HepG2 (cell line): Measurements from ENCODE around the gene ZNF132. TPM values are rescaled to one million over a fixed set of nuclear protein-coding genes. Genes with fewer than 3 reads are reported as not detected.
A peak's percentile ranks its signal among the peaks of the same experiment; 100 is the strongest.

Experiments
- ARNT ChIP-seq: fragments of 450-650 bp; IDR thresholded peaks from 2 replicates; pipeline ENCODE4 v1.6.1; 2017
- ATAD3A ChIP-seq: sonication (generic); formaldehyde crosslinking; IDR thresholded peaks from 2 replicates; pipeline ENCODE4 v1.4.0; 2020; ENCODE audit warnings: missing genetic modification reagents
- BRCA1 ChIP-seq: sonication (generic); formaldehyde crosslinking; IDR thresholded peaks from 2 replicates; pipeline ENCODE4 v1.4.0; 2020; ENCODE audit warnings: missing genetic modification reagents
- BRF2 ChIP-seq: sonication (generic); formaldehyde crosslinking; IDR thresholded peaks from 2 replicates; pipeline ENCODE4 v1.8.1; 2022; ENCODE audit warnings: mild to moderate bottlenecking, missing genetic modification reagents
- CTCF ChIP-seq: sonication (generic); formaldehyde crosslinking; IDR thresholded peaks from 2 replicates; pipeline ENCODE4 v1.5.0; 2020; ENCODE audit warnings: mild to moderate bottlenecking, missing genetic modification reagents, moderate library complexity
- E2F2 ChIP-seq: sonication (generic); formaldehyde crosslinking; IDR thresholded peaks from 2 replicates; pipeline ENCODE4 v1.4.0; 2020; ENCODE audit warnings: missing genetic modification reagents, borderline replicate concordance
- HOMEZ ChIP-seq: IDR thresholded peaks from 2 replicates; pipeline ENCODE4 v1.6.1; 2016; ENCODE audit warnings: low read depth
- ISL2 ChIP-seq: sonication (generic); formaldehyde crosslinking; IDR thresholded peaks from 2 replicates; pipeline ENCODE4 v1.5.0; 2020; ENCODE audit warnings: missing genetic modification reagents
- ISX ChIP-seq: sonication (generic); formaldehyde crosslinking; conservative IDR thresholded peaks from 2 replicates; pipeline ENCODE4 v1.5.0; 2020; ENCODE audit warnings: missing genetic modification reagents
- KLF15 ChIP-seq: sonication (generic); formaldehyde crosslinking; IDR thresholded peaks from 2 replicates; pipeline ENCODE4 v1.8.1; 2023; ENCODE audit warnings: borderline replicate concordance, mild to moderate bottlenecking, inconsistent platforms, missing genetic modification reagents, mixed read lengths
- MAFF ChIP-seq: IDR thresholded peaks from 2 replicates; pipeline ENCODE4 v1.6.1; 2011; ENCODE audit warnings: low read depth, low read length, improper control_type of control experiment
- PHB2 ChIP-seq: fragments of 450-650 bp; IDR thresholded peaks from 2 replicates; pipeline ENCODE4 v1.6.1; 2018; ENCODE audit not compliant: partially characterized antibody
- REXO4 ChIP-seq: sonication (generic); formaldehyde crosslinking; IDR thresholded peaks from 2 replicates; pipeline ENCODE4 v1.8.0; 2022; ENCODE audit warnings: missing genetic modification reagents, mild to moderate bottlenecking, borderline replicate concordance
- TAF1 ChIP-seq: sonication (generic); formaldehyde crosslinking; IDR thresholded peaks from 2 replicates; pipeline ENCODE4 v1.4.0; 2020; ENCODE audit warnings: missing genetic modification reagents
- THYN1 ChIP-seq: sonication (generic); formaldehyde crosslinking; IDR thresholded peaks from 2 replicates; pipeline ENCODE4 v1.8.1; 2023; ENCODE audit warnings: low read depth, mild to moderate bottlenecking, moderate library complexity, missing genetic modification reagents, borderline replicate concordance
- TRIM24 ChIP-seq: sonication (generic); formaldehyde crosslinking; IDR thresholded peaks from 2 replicates; pipeline ENCODE4 v1.8.0; 2022; ENCODE audit warnings: mild to moderate bottlenecking, missing genetic modification reagents
- YEATS4 ChIP-seq: sonication (generic); formaldehyde crosslinking; IDR thresholded peaks from 2 replicates; pipeline ENCODE4 v1.4.0; 2020; ENCODE audit warnings: missing genetic modification reagents, borderline replicate concordance
- ZBTB8A ChIP-seq: sonication (generic); formaldehyde crosslinking; IDR thresholded peaks from 2 replicates; pipeline ENCODE4 v1.4.0; 2020; ENCODE audit warnings: mild to moderate bottlenecking, low read depth, missing genetic modification reagents, borderline replicate concordance
- ZNF558 ChIP-seq: sonication (generic); formaldehyde crosslinking; IDR thresholded peaks from 2 replicates; pipeline ENCODE4 v1.9.0; 2022; ENCODE audit warnings: mild to moderate bottlenecking, missing genetic modification reagents, borderline replicate concordance
- ZNF598 ChIP-seq: sonication (generic); formaldehyde crosslinking; IDR thresholded peaks from 2 replicates; pipeline ENCODE4 v1.5.1; 2020; ENCODE audit warnings: mild to moderate bottlenecking, missing genetic modification reagents, borderline replicate concordance
- ZNF772 ChIP-seq: sonication (generic); formaldehyde crosslinking; IDR thresholded peaks from 2 replicates; pipeline ENCODE4 v1.5.0; 2020; ENCODE audit warnings: mild to moderate bottlenecking, missing genetic modification reagents
- polyA plus RNA-seq, 8 experiments: library from polyadenylated mRNA; depleted of rRNA in 3 of 8; stranded (reverse) in 7 of 8; unstranded in 1 of 8; fragments of >200 nt; fragmentation: Illumina TruSeq in 4 of 8; extraction: Trizol in 4 of 8; gene quantifications; 2 replicates each; pipeline versions ENCODE4 v1.2.1 to v1.2.3, GENCODE V29; 2011 to 2016; ENCODE audit warnings: low read depth in 4 of 8, missing spikeins in 1 of 8, mixed read lengths in 1 of 8; ENCODE audit not compliant: insufficient read depth in 1 of 8
- total RNA-seq, 5 experiments: library from RNA; depleted of rRNA; stranded (reverse); fragments of >200 nt; fragmentation: Illumina TruSeq; extraction: Trizol; gene quantifications; 2 replicates each; pipeline ENCODE4 v1.2.3, GENCODE V29; 2016; ENCODE audit warnings: low read depth in 1 of 5
- TF ChIP-seq, protein P1 (sequence below): sonication (generic); formaldehyde crosslinking; IDR thresholded peaks from 2 replicates; pipeline ENCODE4 v1.4.0; 2020; ENCODE audit warnings: missing genetic modification reagents

The ZNF132 gene
- total and polyA plus RNA-seq, 2 of the 13 experiments (the other 11 are each of a cell fraction or from before 2014, with no cell fraction given): not detected

DNA sequence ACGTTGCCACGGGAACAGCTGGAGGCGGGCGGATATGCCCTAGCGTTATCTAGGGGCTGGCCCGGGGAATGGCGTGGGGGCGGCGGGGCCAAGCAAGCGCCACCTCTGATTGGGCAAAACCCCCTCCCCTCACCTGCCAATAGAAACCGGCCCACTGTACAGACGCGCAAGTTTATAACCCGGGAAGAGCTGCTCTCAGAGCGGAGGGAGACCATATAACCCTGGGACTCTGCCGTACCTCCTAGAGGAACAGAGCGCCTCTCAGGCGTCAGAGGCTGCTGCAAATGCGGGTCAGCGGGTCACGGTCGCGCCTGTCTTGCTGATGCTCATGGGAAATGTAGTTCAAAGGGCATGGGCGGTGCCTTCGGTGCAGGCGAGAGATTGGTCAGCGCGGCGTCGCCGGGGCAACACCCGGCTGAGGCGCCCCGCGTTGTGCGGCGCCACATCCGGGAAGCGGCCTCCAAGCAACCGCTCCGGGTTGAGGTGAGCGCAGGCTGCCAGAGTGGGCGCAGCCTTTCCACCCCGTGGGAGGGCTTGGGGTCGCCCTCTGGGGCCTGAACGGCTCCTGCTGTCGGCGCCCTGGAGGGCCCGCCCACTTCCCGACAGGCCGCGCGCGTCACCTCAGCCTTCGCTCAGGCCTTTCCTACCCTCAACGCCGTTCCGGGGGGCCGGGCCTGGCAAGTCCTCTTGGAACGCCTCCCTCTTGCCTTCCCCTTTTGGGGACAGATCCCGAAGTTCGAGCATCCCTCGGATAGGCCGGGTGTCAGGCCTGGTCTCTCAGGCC, 36.0 kb upstream of the ZNF132 start, which contains the start of gene ZNF446 (continued):
- TF ChIP-seq CTCF (CRISPR knock-in tag) (peak; percentile 34; the same call in 1 of the 2 replicates), PHB2 (no peak), ZNF772 (CRISPR knock-in tag) (peak; percentile 93), ZNF598 (CRISPR knock-in tag) (0 out of 2 replicates have a peak, but pooled peaks have one; percentile 56), TRIM24 (CRISPR knock-in tag) (no peak), THYN1 (CRISPR knock-in tag) (no peak), E2F2 (CRISPR knock-in tag) (0 out of 2 replicates have a peak, but pooled peaks have one; percentile 20), HOMEZ (no peak; the same call in 1 of the 2 replicates), ISL2 (peak; percentile 59), ZNF558 (CRISPR knock-in tag) (0 out of 2 replicates have a peak, but pooled peaks have one; percentile 24), ATAD3A (no peak), ARNT (no peak), TAF1 (CRISPR knock-in tag) (peak; percentile 40), BRCA1 (peak; percentile 91), MAFF (no peak), ISX (CRISPR knock-in tag) (0 out of 2 replicates have a peak, but pooled peaks have one; percentile 32), YEATS4 (CRISPR knock-in tag) (peak; percentile 71), KLF15 (CRISPR knock-in tag) (peak; percentile 59; the same call in 1 of the 2 replicates), REXO4 (CRISPR knock-in tag) (no peak), ZBTB8A (CRISPR knock-in tag) (no peak), BRF2 (CRISPR knock-in tag) (no peak)
- TF ChIP-seq, protein P1, sequence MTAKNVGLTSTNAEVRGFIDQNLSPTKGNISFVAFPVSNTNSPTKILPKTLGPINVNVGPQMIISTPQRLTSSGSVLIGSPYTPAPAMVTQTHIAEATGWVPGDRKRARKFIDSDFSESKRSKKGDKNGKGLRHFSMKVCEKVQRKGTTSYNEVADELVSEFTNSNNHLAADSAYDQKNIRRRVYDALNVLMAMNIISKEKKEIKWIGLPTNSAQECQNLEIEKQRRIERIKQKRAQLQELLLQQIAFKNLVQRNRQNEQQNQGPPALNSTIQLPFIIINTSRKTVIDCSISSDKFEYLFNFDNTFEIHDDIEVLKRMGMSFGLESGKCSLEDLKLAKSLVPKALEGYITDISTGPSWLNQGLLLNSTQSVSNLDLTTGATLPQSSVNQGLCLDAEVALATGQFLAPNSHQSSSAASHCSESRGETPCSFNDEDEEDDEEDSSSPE (CRISPR knock-in tag): 0 out of 2 replicates have a peak, but pooled peaks have one; percentile 51
